ENCODE results near the gene DHX30. TPM values are rescaled to one million over a fixed set of nuclear protein-coding genes. Genes with fewer than 3 reads are reported as not detected.

Gene DHX30
- total and polyA plus RNA-seq, 2 of the 4 experiments (the other 2 are of a cell fraction) = 55.6 to 57.2 TPM

- Histone ChIP-seq H3K14ac (replicated peaks; ENCODE audit: low read depth, low read length) (no peak overlapping the region), H2AK5ac (ENCODE audit: low read depth, low read length) (no peak overlapping the region), H3K27ac (ENCODE audit: insufficient read depth, low read length) (no peak overlapping the region), H3K4me3 (ENCODE audit: insufficient read depth, low read depth, low read length) (no peak overlapping the region), H3K9me1 (ENCODE audit: insufficient read depth, low read length) (no peaks in the 10 kb centered on the region; the same call in none of the 2 replicates), H4K91ac (ENCODE audit: insufficient read depth, low read depth, low read length) (no peak overlapping the region), H3K56ac (ENCODE audit: extremely low read depth, insufficient read depth, low read length) (no peak overlapping the region), H3K9ac (ENCODE audit: low read depth, low read length) (no peak overlapping the region), H3K23ac (ENCODE audit: low read depth, low read length) (no peak overlapping the region), H2BK15ac (ENCODE audit: low read depth, low read length) (no peak overlapping the region), H4K20me1 (ENCODE audit: insufficient read depth, low read length) (peaks cover 7% of the 10 kb centered on the region; the same call in 1 of the 2 replicates), H3K27me3 (ENCODE audit: control insufficient read depth, insufficient read depth, low read length) (no peaks in the 10 kb centered on the region), H2AFZ (replicated peaks; ENCODE audit: low read length, poor library complexity) (no peak overlapping the region), H3K9me3 (ENCODE audit: control insufficient read depth, insufficient read depth, low read length) (no peaks in the 10 kb centered on the region), H3K36me3 (ENCODE audit: control insufficient read depth, insufficient read depth, low read length) (peaks cover 67% of the 10 kb centered on the region), H3K4me2 (ENCODE audit: low read depth, low read length) (no peak overlapping the region), H3K4me1 (ENCODE audit: control insufficient read depth, insufficient read depth, low read length) (no peaks in the 10 kb centered on the region), H3K18ac (ENCODE audit: low read depth, low read length) (no peak overlapping the region), H2BK20ac (ENCODE audit: low read depth, low read length) (no peak overlapping the region), H4K5ac (ENCODE audit: low read depth, low read length) (no peak overlapping the region), H3K79me1 (ENCODE audit: low read depth in 1 of 2, low read length in 2 of 2) (peaks cover 45 to 57% of the 10 kb centered on the region in 2 experiments), H3K4ac (ENCODE audit: low read depth, low read length) (no peak overlapping the region), H2BK120ac (ENCODE audit: low read depth, low read length) (no peak overlapping the region), H2BK5ac (ENCODE audit: low read depth, low read length, poor library complexity, severe bottlenecking) (no peak overlapping the region), H2AK9ac (replicated peaks; ENCODE audit: low read depth, low read length, poor library complexity) (no peak overlapping the region), H4K8ac (ENCODE audit: low read depth in 2 of 2, low read length in 2 of 2) (no peak overlapping the region)
- ATAC-seq (ENCODE audit: low read depth) (no peak), DNase-seq (no peak)
- 86% methylated on average over 2 of the region's 4 CpGs; no CpG with 5 or more reads in 1 of the 2 experiments for WGBS, 2 experiments (ENCODE audit: extremely low coverage in 2 of 2, insufficient read length in 1 of 2)
- intact Hi-C loops (cut with micrococcal nuclease) (loop anchor here (10.0 kb wide), 1 partner anchor 282 kb away; no protein-coding TSS in a partner anchor), in situ Hi-C loops (cut with MboI; ENCODE audit: low sequenced_read_pairs) (no loop called here), dilution Hi-C loops (cut with HindIII; ENCODE audit: low sequenced_read_pairs, unreplicated experiment) (no loop called here)
- TF ChIP-seq POLR2A (IDR thresholded peaks at IDR 0.05; ENCODE audit: low read depth, low read length) (no peak), RCOR1 (IDR thresholded peaks at IDR 0.05; ENCODE audit: insufficient replicate concordance, low read length) (no peak), USF2 (IDR thresholded peaks at IDR 0.05; ENCODE audit: low read depth, low read length) (no peak), BHLHE40 (IDR thresholded peaks at IDR 0.05; ENCODE audit: low read depth, low read length) (no peak), MAFK (IDR thresholded peaks at IDR 0.05; ENCODE audit: low read depth, low read length) (no peak), MAZ (IDR thresholded peaks at IDR 0.05; ENCODE audit: borderline replicate concordance, low read depth, low read length) (no peak), RFX5 (IDR thresholded peaks at IDR 0.05; ENCODE audit: low read depth, low read length) (no peak), ELK1 (IDR thresholded peaks at IDR 0.05; ENCODE audit: borderline replicate concordance, low read depth, low read length) (no peak), RAD21 (IDR thresholded peaks at IDR 0.05; ENCODE audit: low read length) (no peak), MXI1 (IDR thresholded peaks at IDR 0.05; ENCODE audit: borderline replicate concordance, low read depth, low read length) (no peak), CHD1 (IDR thresholded peaks at IDR 0.05; ENCODE audit: low read depth, low read length) (no peak), FOS (IDR thresholded peaks at IDR 0.05; ENCODE audit: low read depth, low read length) (no peak), NFE2L2 (IDR thresholded peaks at IDR 0.05; ENCODE audit: low read depth, low read length) (no peak), CEBPB (IDR thresholded peaks at IDR 0.05; ENCODE audit: low read depth, low read length) (no peak), SMC3 (IDR thresholded peaks at IDR 0.05; ENCODE audit: low read depth, low read length) (no peak)
- TF ChIP-seq, protein P1, sequence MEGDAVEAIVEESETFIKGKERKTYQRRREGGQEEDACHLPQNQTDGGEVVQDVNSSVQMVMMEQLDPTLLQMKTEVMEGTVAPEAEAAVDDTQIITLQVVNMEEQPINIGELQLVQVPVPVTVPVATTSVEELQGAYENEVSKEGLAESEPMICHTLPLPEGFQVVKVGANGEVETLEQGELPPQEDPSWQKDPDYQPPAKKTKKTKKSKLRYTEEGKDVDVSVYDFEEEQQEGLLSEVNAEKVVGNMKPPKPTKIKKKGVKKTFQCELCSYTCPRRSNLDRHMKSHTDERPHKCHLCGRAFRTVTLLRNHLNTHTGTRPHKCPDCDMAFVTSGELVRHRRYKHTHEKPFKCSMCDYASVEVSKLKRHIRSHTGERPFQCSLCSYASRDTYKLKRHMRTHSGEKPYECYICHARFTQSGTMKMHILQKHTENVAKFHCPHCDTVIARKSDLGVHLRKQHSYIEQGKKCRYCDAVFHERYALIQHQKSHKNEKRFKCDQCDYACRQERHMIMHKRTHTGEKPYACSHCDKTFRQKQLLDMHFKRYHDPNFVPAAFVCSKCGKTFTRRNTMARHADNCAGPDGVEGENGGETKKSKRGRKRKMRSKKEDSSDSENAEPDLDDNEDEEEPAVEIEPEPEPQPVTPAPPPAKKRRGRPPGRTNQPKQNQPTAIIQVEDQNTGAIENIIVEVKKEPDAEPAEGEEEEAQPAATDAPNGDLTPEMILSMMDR (conservative IDR thresholded peaks at IDR 0.05; ENCODE audit: low read depth, low read length) = no peak
- no TSS peak for BruUV-seq (replicated peaks)
- POLR2A ChIA-PET (ENCODE audit: unreplicated experiment) = no interaction called here
- CTCF ChIA-PET = no interaction called here
These were observed 70.0 kb downstream of the DHX30 start for GRCh38 chr3:47872916-47873315.

Data from IMR-90 (cell line).